ENCODE results near the gene TRIM71.
"Not testable (repeated sequence)": the region's sequence is repeated elsewhere in the genome, so short reads cannot be mapped to it uniquely, and the experiment has no call there.

The TRIM71 gene

GRCh38 chr3:32817558-32818228, at the start of gene TRIM71:
Gene TRIM71, plus strand, starts transcription at chr3:32817997. Its CDS starts 84 bp downstream, at chr3:32818081.
- TF ChIP-seq CTCF (conservative IDR thresholded peaks at IDR 0.05; ENCODE audit: low read depth, low read length): no peak
- H3K4me3 ChIP-seq (ENCODE audit: low read depth, low read length): peak within 1 kb of the TSS; percentile 46
- no peak for DNase-seq (ENCODE audit: low read depth)

- no peak for DNase-seq (ENCODE audit: low read depth)
- TF ChIP-seq CTCF (conservative IDR thresholded peaks at IDR 0.05; ENCODE audit: low read depth, low read length): no peak
- H3K4me3 ChIP-seq (ENCODE audit: low read depth, low read length): no peak overlapping the region
Measured at GRCh38 chr3:32778389-32778788, 39.4 kb upstream of the TRIM71 start.

- no peak for DNase-seq (ENCODE audit: low read depth)
- no peak for TF ChIP-seq CTCF (conservative IDR thresholded peaks at IDR 0.05; ENCODE audit: low read depth, low read length)
- H3K4me3 ChIP-seq (ENCODE audit: low read depth, low read length): peak overlapping the region; percentile 58
Measured at GRCh38 chr3:32780071-32780734, 37.6 kb upstream of the TRIM71 start.

DNA sequence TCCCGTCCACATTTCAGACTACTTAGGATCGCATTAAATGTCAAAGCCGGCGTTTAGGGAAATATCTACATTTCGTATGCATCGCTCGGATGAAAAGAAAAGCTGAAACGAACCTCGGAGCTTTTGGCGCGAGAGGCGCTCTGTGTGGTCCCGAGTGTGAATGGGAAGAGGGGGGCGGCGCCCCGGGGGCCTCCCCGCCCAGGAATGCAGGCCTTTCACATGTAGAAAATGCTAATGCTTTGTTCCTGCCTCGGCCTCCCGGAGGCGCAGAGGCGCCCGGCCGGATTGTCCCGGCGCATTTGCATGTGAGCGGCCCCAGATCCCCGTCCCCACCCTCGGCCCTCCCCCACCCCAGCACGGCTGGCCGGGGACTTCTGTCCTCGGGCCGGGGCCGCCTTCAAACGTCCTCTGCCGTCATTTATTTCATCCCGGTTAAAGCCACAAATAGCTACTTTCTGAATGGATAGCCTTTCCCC, 37.0 kb upstream of the TRIM71 start:
- TF ChIP-seq CTCF (conservative IDR thresholded peaks at IDR 0.05; ENCODE audit: low read depth, low read length): peak; percentile 24
- peak; percentile 54 for DNase-seq (ENCODE audit: low read depth)
- H3K4me3 ChIP-seq (ENCODE audit: low read depth, low read length): peak overlapping the region; percentile 58

DNA sequence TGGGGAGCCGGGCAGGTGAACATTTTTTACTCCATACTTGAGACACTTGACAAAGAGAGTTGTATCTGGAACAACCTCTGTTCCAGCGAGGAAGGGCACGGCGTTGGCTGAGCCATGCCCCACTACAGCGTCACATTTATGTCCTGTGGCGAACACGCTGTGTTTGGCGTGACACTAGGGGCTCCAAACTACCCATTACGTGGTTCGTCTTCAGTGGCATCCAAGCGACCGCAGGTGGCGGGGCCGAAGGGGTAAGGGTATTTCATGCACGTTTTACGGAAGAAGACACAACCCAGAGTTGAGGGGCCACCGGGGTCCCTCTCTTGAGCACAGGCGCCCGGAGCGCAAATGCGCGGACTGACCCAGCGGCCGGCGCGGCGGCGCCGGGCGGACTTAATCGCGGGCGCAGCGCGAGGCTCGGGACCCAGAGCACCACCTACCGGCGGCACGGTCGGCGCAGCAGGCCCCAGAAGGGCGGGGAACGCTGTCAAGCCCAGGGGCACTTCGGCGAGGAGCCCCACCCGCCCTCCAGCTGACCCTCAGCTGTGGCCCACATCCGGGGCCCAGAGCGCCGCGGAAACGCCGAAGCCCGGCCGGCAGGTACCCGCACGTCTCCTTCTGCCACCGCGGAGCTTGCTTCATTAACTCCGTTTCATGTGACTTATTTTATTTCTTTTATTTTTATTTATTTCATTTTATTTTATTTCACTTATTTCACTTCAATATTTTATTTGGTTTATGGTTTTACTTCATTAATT, 36.4 kb upstream of the TRIM71 start:
- DNase-seq (ENCODE audit: low read depth): peak; percentile 79
- peak; percentile 65 for TF ChIP-seq CTCF (conservative IDR thresholded peaks at IDR 0.05; ENCODE audit: low read depth, low read length)

GRCh38 chr3:32781969-32782270, 35.9 kb upstream of the TRIM71 start:
- H3K4me3 ChIP-seq (ENCODE audit: low read depth, low read length); DNase-seq (ENCODE audit: low read depth): not testable (repeated sequence)

More for the DNA sequence above, 36.4 kb upstream of the TRIM71 start:
- H3K4me3 ChIP-seq (ENCODE audit: low read depth, low read length): peak overlapping the region; percentile 58

DNA sequence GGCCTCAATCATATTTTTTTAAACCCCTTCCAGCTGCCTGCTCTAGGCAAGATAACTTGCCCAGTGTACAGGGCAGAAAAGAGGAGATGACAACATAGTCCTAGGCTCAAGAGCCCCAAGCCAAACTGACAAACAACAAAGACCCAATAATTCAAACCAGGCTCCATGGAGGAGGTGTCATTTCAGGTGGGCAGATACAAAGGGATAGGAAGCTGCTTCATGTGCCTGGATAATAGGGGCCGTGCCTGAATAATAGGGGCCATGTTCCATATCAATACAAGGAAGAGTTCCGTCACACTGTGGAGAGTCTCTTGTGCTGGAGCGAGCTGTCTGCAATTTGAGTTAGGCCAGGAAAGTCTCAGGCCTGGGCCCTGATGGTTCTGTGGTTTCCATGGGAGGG, 35.4 kb upstream of the TRIM71 start:
- TF ChIP-seq CTCF (conservative IDR thresholded peaks at IDR 0.05; ENCODE audit: low read depth, low read length): no peak
- no peak overlapping the region for H3K4me3 ChIP-seq (ENCODE audit: low read depth, low read length)
- DNase-seq (ENCODE audit: low read depth): no peak
